HEK293 (cell line): ENCODE measurements around the gene CHKA.

ENCODE experiments used
- CTCF ChIP-seq: fragments of 450-650 bp; formaldehyde crosslinking; IDR thresholded peaks from 2 replicates; pipeline ENCODE4 v1.5.1; 2016; ENCODE audit warnings: missing biosample characterization, missing genetic modification characterization
- ZNF239 ChIP-seq: fragments of 450-650 bp; formaldehyde crosslinking; IDR thresholded peaks from 2 replicates; pipeline ENCODE4 v1.5.1; 2016; ENCODE audit warnings: missing biosample characterization, missing genetic modification characterization
- ZNF560 ChIP-seq: fragments of 450-650 bp; formaldehyde crosslinking; IDR thresholded peaks from 2 replicates; pipeline ENCODE4 v1.5.1; 2017; ENCODE audit warnings: missing biosample characterization, missing genetic modification characterization, borderline replicate concordance

- TF ChIP-seq CTCF (tag by site-specific recombination) = no peak
- no peak for TF ChIP-seq ZNF560
- TF ChIP-seq ZNF239 (tag by site-specific recombination) = no peak
Observed at GRCh38 chr11:68125164-68125563, 4.0 kb upstream of the CHKA start.
